OCI-LY7 (cell line): ENCODE data around the gene CRY1. TPM values are rescaled to one million over a fixed set of nuclear protein-coding genes. Genes with fewer than 3 reads are reported as not detected.

ENCODE experiments used
- BruUV-seq: library from RNA; stranded (reverse); fragments of 400-500 nt; replicated peaks from 2 replicates; lab custom pipeline; 2021; lab: Mats Ljungman, UMichigan
- CTCF ChIA-PET: fragments of 300-600 bp; sonication (Branson Sonifier 250); formaldehyde crosslinking; loops from one replicate; lab custom pipeline; 2022; ENCODE audit warnings: antibody characterized with exemption; ENCODE audit not compliant: unreplicated experiment; lab: Charles Lee
- POLR2A ChIA-PET: fragments of 300-600 bp; sonication (Branson Sonifier 250); formaldehyde crosslinking; loops from one replicate; lab custom pipeline; 2022; ENCODE audit warnings: antibody characterized with exemption; lab: Charles Lee
- DNase-seq: peaks from one replicate; pipeline ENCODE4 v3.0.0-alpha.2; 2015; ENCODE audit warnings: low spot score
- H2AFZ ChIP-seq: fragments of 200-600 bp; sonication (generic), shearing (Covaris generic); 2 replicates; pipeline ENCODE4 v1.6.1; 2014; ENCODE audit warnings: mild to moderate bottlenecking, antibody characterized with exemption, low read length, moderate library complexity
- H3K27ac ChIP-seq: fragments of 200-600 bp; sonication (generic); 2 replicates; pipeline ENCODE4 v1.5.1; 2014; ENCODE audit warnings: mixed run types, low read depth, mild to moderate bottlenecking, moderate library complexity, low read length, inconsistent platforms; ENCODE audit not compliant: poor library complexity, severe bottlenecking
- H3K36me3 ChIP-seq: fragments of 200-600 bp; sonication (generic); 2 replicates; pipeline ENCODE4 v1.6.1; 2014; ENCODE audit warnings: mild to moderate bottlenecking, antibody characterized with exemption, low read length, moderate library complexity, mixed read lengths; ENCODE audit not compliant: insufficient read depth
- H3K4me1 ChIP-seq: fragments of 200-600 bp; sonication (generic); 2 replicates; pipeline ENCODE4 v1.5.1; 2014; ENCODE audit warnings: mild to moderate bottlenecking, low read length; ENCODE audit not compliant: insufficient read depth, poor library complexity, severe bottlenecking
- H3K4me2 ChIP-seq: fragments of 200-600 bp; sonication (generic); 2 replicates; pipeline ENCODE4 v1.6.1; 2014; ENCODE audit warnings: mild to moderate bottlenecking, low read length
- H3K4me3 ChIP-seq: fragments of 200-600 bp; sonication (generic); 2 replicates; pipeline ENCODE4 v1.5.1; 2014; ENCODE audit warnings: mild to moderate bottlenecking, low read depth, low read length; ENCODE audit not compliant: poor library complexity, severe bottlenecking
- H3K79me2 ChIP-seq: fragments of 200-600 bp; sonication (generic); 2 replicates; pipeline ENCODE4 v1.6.1; 2016; ENCODE audit warnings: low read depth, mild to moderate bottlenecking, low read length, moderate library complexity, mixed read lengths; ENCODE audit not compliant: insufficient read depth
- H3K9me2 ChIP-seq: fragments of 200-600 bp; sonication (generic); 2 replicates; pipeline ENCODE4 v1.6.1; 2016; ENCODE audit warnings: mild to moderate bottlenecking, low read length, mixed read lengths; ENCODE audit not compliant: insufficient read depth
- H3K9me3 ChIP-seq: fragments of 200-600 bp; sonication (generic); 2 replicates; pipeline ENCODE4 v1.6.1; 2014; ENCODE audit warnings: mild to moderate bottlenecking, mixed run types, low read length, mixed read lengths
- H4K20me1 ChIP-seq: fragments of 200-600 bp; sonication (generic); 2 replicates; pipeline ENCODE4 v1.6.1; 2014; ENCODE audit warnings: mild to moderate bottlenecking, antibody characterized with exemption, low read length, moderate library complexity, mixed read lengths; ENCODE audit not compliant: insufficient read depth
- EZH2phosphoT487 ChIP-seq: fragments of 200-600 bp; sonication (generic); IDR thresholded peaks from 2 replicates; pipeline ENCODE4 v1.6.1; 2018; ENCODE audit warnings: low read depth, borderline replicate concordance, mild to moderate bottlenecking, mixed run types, antibody characterized with exemption, low read length, moderate library complexity, mixed read lengths
- intact Hi-C: fragments of 100-400 bp; cut with micrococcal nuclease; formaldehyde crosslinking; loops from one replicate; pipeline ENCODE4 v1.10.0; 2022; ENCODE audit not compliant: unreplicated experiment
- total RNA-seq, 2 experiments: library from RNA; depleted of rRNA in 1 of 2; stranded (reverse); fragments of >200 nt in 1 of 2; shearing (Covaris generic) in 1 of 2; gene quantifications; 2 replicates each; pipeline ENCODE4 v1.2.3, GENCODE V29; 2014 to 2022
- TF ChIP-seq, protein P1 (sequence below): fragments of 200-600 bp; sonication (generic); conservative IDR thresholded peaks from 2 replicates; pipeline ENCODE4 v1.5.1; 2014; ENCODE audit warnings: mild to moderate bottlenecking, antibody characterized with exemption, low read length, moderate library complexity, mixed read lengths

CRY1 gene
- total RNA-seq, 2 experiments from 2014 or later, result not detected

DNA sequence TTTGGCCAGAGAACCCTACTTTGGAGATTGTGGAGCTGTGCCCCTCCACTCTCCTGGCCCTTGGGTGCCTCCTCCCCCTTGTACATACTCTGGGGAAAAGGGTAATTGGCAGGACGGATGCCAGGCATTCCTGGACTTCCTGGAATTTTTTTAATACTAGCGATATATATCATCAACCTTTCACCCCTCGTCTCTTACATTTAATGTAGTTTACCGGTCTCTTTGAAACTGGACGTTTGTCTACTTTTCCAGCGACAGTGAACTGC lies 767 bp upstream of the CRY1 start:
- Histone ChIP-seq H3K9me2 (no peaks in the 10 kb centered on the region), H4K20me1 (no peaks in the 10 kb centered on the region), H3K4me3 (no peak overlapping the region), H3K36me3 (no peaks in the 10 kb centered on the region), H2AFZ (no peak overlapping the region), H3K4me1 (no peaks in the 10 kb centered on the region), H3K79me2 (no peaks in the 10 kb centered on the region), H3K27ac (no peak overlapping the region), H3K9me3 (no peaks in the 10 kb centered on the region), H3K4me2 (no peak overlapping the region)
- intact Hi-C loops, result no loop called here
- POLR2A ChIA-PET, result no interaction called here
- CTCF ChIA-PET, result no interaction called here
- no TSS peak for BruUV-seq
- no peak for TF ChIP-seq EZH2phosphoT487
- TF ChIP-seq, protein P1, sequence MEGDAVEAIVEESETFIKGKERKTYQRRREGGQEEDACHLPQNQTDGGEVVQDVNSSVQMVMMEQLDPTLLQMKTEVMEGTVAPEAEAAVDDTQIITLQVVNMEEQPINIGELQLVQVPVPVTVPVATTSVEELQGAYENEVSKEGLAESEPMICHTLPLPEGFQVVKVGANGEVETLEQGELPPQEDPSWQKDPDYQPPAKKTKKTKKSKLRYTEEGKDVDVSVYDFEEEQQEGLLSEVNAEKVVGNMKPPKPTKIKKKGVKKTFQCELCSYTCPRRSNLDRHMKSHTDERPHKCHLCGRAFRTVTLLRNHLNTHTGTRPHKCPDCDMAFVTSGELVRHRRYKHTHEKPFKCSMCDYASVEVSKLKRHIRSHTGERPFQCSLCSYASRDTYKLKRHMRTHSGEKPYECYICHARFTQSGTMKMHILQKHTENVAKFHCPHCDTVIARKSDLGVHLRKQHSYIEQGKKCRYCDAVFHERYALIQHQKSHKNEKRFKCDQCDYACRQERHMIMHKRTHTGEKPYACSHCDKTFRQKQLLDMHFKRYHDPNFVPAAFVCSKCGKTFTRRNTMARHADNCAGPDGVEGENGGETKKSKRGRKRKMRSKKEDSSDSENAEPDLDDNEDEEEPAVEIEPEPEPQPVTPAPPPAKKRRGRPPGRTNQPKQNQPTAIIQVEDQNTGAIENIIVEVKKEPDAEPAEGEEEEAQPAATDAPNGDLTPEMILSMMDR, result no peak
- no peak for DNase-seq

DNA sequence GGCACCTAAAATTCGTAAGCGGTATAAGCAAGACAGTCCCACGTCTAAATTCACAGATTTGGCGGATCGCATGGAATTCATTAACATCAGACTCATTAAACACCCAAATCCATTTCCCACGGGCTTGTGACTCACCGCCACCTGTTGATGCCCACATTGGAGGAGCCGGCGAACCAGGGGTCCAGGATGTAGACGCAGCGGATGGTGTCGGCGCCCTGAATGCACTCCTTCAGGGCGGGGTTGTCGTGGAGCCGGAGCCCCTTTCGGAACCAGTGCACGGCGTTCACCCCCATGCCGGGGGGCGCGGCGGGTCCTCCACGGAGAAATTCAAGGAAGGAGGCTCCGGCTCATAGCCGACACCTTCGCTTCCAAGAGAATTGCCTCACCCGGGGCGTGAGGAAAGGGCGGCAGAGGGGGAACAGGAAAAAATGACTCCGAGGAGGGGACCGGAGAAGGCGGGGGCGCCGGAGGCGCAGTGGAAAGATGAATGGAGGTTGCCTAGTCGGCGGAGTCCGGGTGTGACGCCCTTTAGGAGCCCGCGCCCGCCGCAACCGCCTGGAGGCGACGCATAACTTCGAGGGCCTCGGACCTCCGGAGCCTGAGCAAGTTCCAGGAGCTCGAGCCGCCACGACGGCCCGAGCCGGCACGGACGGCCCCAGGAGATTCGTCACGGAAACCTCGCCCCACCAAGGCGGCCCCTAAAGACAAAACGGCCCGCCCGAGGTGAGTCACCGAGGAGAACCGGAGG lies 506 bp downstream of the CRY1 start:
- H3K79me2 ChIP-seq, result no peaks in the 10 kb centered on the region
- ChIA-PET POLR2A (no interaction called here), CTCF (no interaction called here)
- no peak overlapping the region for H2AFZ ChIP-seq
- H4K20me1 ChIP-seq, result no peaks in the 10 kb centered on the region
- BruUV-seq, result no TSS peak
- H3K36me3 ChIP-seq, result no peaks in the 10 kb centered on the region
- DNase-seq, result no peak
- no peak for TF ChIP-seq EZH2phosphoT487
- TF ChIP-seq, protein P1, result no peak
- no peaks in the 10 kb centered on the region for H3K9me2 ChIP-seq
- H3K9me3 ChIP-seq, result no peaks in the 10 kb centered on the region
- intact Hi-C loops, result no loop called here
- H3K4me3 ChIP-seq, result no peak overlapping the region
- H3K27ac ChIP-seq, result no peak overlapping the region
- H3K4me2 ChIP-seq, result no peak overlapping the region
- no peaks in the 10 kb centered on the region for H3K4me1 ChIP-seq

DNA sequence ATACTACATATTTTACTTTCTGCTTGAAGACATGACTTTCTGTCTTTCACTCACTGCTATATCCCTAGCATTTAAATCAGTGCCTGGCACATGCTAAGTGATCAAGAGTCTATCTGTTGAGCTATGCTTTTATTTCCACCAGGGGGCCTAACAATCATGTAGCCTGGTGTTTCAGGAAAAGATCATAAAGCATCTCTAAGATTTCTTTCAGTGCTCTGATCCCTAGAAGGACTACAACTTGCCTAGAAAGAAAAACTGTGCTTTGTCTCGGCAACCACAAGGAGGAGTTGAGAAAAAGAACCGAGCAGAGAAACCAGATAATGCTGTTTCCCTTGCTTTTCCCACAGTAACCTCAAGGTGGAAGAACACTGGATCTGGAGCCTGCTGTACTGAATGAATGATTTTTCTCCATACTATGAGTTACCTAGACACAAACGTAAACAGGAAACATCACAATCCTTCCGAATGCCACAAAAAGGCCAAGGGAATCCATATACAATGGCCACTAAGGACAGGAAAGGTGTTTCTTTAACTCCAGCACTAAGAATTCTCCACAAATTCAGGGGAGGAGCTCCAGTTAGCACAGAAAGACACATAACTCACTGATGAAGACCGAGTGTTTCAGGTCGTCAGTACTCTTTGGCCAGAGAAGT lies 1.2 kb downstream of the CRY1 start:
- no peak overlapping the region for H3K4me3 ChIP-seq
- peak; percentile 20 for DNase-seq
- H3K79me2 ChIP-seq, result no peaks in the 10 kb centered on the region
- H3K9me2 ChIP-seq, result no peaks in the 10 kb centered on the region
- CTCF ChIA-PET, result no interaction called here
- BruUV-seq, result no TSS peak
- no peaks in the 10 kb centered on the region for H3K36me3 ChIP-seq
- no peaks in the 10 kb centered on the region for H4K20me1 ChIP-seq
- H3K27ac ChIP-seq, result no peak overlapping the region
- no peaks in the 10 kb centered on the region for H3K4me1 ChIP-seq
- POLR2A ChIA-PET, result no interaction called here
- H3K9me3 ChIP-seq, result no peaks in the 10 kb centered on the region
- TF ChIP-seq, protein P1, result peak; percentile 65
- no peak for TF ChIP-seq EZH2phosphoT487
- intact Hi-C loops, result no loop called here
- no peak overlapping the region for H2AFZ ChIP-seq
- H3K4me2 ChIP-seq, result no peak overlapping the region
